Endothelial cell of coronary artery (primary cell): ENCODE data around the gene SCGB2B2. TPM values are rescaled to one million over a fixed set of nuclear protein-coding genes. Genes with fewer than 3 reads are reported as not detected.

Experiments used
- total RNA-seq: library from RNA; depleted of rRNA; stranded (reverse); fragments of >200 nt; gene quantifications from 2 replicates; pipeline ENCODE4 v1.2.3, GENCODE V29; 2014

SCGB2B2 gene, protein sequence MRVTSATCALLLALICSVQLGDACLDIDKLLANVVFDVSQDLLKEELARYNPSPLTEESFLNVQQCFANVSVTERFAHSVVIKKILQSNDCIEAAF
- 0.09 and 0.27 TPM in 2 replicates for total RNA-seq

GRCh38 chr19:34676697-34677385 is at the start of gene SCGB2B2:
SCGB2B2 (minus strand) TSS chr19:34677159; CDS start chr19:34594563, 82,596 bp downstream.

DNA sequence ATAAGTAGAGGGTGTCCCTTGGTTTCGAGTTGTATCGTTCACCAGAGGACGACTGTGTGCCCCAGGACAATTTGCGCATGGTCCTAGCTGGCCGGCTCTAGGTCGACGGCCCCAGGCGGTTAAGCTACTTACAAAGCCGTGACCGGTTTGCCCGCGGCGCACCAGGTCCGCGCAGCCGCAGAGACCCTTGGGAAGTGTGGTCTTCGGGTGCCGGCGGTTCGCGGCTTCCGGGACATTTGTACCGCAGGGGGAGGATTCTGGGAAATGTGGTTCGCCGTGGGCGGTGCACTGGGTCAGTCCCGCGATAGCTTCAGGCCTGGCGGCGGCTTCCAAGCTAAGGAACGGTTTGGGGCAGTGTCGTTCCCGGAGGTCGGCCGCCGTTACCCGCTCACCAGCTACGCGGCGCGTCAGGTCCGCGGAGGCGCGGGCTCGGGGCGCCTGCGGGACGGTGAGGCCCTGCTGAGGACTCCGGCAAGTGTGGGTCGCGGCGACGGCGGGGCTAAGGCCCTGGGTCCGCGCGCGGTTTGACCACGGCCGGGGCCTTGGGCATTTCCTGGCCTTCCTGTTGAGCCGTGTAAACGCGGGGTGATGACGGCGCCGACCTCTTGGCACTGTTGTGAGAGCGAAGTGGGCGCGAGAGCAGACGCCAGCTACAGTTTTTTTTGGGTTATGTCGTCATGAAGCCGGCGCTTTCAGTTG is 576 bp upstream of the SCGB2B2 start, which contains the start of gene ZNF302:
Gene ZNF302 (plus strand): TSS at position 293 of the 699 bp plus-strand sequence. CDS start 1,127 bp downstream, outside the sequence.

Other genes with a start within 250 kb of the SCGB2B2 start
- gene UBA2, start 248.8 kb downstream of the SCGB2B2 start, total RNA-seq = 96.1 and 113 TPM in 2 replicates
- gene WTIP, start 195.4 kb downstream of the SCGB2B2 start, total RNA-seq = 37.2 and 43.2 TPM in 2 replicates
- 11.7 and 15.5 TPM in 2 replicates for gene ZNF302, start 519 bp upstream of the SCGB2B2 start, total RNA-seq
- gene ZNF181, start 57.1 kb upstream of the SCGB2B2 start, total RNA-seq = 7.6 and 9.9 TPM in 2 replicates
- 3.0 and 3.9 TPM in 2 replicates for gene ZNF599, start 96.1 kb upstream of the SCGB2B2 start, total RNA-seq
- gene ZNF30, start 249.7 kb upstream of the SCGB2B2 start, total RNA-seq = 3.5 and 4.2 TPM in 2 replicates